Activated CD4-positive, alpha-beta T cell treated with anti-CD3 and anti-CD28 coated beads, Interleukin-2, amount 50 U/mL, for 4 hours (primary cell): ENCODE data around the gene MTA1.

Experiments
- DNase-seq, 2 experiments: peaks; one replicate each; pipeline ENCODE4 v3.0.0-alpha.2; 2020

The MTA1 gene

DNA sequence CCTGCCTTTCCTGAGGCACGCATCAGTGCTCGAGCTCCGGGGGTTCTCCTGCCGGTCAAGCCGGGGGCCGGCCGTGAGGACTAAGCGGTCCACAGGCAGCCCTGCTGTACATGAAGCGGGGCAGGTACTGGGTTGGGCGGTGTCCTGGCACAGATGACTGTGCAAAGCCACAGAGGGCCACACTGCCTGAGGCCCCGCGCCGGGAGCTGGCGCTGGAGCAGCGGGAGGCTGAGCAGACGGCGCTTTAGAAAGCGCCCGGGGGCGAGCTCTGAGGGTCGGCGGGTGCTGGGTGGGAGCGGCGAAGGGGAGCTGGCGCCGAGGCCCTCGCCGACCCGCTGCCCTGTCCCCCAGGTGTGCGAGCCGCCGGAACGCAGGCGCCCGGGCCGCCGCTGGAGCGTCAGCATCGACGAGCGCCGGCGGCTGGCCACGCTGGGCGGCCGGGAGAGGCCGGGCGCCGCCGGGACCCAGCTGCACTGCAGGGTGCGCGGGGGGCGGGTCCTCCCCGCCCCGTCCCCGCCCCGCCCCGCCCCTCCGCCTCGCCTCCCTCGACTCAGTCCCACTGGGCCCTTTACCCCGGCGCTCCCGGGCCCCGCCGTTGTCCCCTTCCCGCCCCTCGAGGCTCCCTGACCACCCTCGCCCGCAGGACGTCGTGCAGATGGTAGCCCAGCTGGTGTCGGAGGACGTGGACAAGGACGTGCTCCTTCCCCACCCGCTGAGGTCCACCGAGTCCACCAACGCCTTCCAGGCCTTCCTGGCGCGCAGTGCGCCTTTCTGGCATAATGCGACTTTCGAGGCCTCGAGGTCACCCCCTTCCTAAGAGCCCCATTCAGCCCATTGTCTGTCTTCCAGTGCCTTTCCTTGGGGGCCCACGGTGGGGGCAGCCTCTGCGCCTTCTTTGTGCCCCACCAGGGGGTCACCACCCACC lies 8.3 kb upstream of the MTA1 start:
- DNase-seq = no peak

GRCh38 chr14:105411985-105412770 lies 7.4 kb upstream of the MTA1 start:
- DNase-seq = no peak

GRCh38 chr14:105412771-105413543 lies 6.7 kb upstream of the MTA1 start:
- no peak for DNase-seq

DNA sequence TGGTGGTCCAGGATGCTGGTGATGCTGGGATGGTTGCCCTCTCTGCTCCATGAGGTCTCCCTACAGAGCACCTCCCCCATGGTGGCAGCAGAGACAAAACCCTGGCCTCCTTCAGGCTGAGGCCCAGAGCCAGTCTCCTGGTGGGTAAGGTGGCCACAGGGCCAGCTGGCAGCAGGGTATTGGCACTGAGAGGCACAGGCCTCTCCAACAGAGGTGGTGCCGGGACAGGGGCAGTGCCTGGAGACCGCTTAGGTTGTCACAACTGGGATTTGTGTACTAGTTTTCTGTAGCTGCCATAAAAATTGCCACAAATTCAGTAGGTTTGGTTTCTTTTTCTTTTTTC lies 6.1 kb upstream of the MTA1 start:
- DNase-seq = no peak

DNA sequence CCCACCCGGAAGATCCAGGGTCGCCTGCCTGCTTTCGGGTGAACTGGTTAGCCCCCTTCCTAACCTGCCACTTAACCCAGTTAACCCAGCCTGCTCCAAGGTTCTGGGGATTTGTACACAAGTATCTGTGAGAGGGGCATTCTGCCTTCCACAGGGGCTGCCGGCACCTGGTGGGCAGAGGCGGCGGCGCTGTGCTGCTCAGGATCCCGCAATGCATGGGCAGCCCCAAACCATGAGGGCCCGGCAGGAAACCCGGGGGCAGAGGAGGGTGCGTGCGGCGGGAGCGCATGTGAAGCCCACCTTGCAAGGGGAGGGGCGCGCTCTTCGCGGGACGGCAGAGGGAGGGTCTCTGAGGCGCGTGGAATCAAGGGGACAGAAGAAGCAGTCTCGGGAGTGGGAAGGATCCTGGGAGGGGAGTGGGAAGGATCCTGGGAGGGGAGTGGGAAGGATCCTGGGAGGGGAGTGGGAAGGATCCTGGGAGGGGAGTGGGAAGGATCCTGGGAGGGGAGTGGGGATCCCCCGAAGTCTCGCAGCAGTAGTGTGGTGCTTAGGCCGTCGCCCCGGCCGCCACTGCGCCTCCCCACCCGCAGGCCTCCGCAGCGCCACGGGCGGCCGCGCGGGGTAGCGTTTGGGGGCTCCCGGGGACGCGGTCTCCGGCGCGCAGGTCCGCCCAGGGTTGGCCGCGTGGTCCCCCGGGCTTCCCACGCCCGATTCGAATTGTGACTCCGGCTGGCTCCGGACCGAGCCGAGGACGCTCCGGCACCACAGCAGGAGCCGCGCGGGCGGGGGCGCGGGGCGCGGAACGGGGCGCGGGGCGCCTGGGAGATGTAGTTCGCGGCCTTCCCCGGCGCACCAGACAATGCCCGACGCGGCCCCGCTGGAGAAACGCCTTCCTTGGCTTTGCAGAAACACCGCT lies 4.9 kb upstream of the MTA1 start:
- DNase-seq = peak; percentile 49 to 50

DNA sequence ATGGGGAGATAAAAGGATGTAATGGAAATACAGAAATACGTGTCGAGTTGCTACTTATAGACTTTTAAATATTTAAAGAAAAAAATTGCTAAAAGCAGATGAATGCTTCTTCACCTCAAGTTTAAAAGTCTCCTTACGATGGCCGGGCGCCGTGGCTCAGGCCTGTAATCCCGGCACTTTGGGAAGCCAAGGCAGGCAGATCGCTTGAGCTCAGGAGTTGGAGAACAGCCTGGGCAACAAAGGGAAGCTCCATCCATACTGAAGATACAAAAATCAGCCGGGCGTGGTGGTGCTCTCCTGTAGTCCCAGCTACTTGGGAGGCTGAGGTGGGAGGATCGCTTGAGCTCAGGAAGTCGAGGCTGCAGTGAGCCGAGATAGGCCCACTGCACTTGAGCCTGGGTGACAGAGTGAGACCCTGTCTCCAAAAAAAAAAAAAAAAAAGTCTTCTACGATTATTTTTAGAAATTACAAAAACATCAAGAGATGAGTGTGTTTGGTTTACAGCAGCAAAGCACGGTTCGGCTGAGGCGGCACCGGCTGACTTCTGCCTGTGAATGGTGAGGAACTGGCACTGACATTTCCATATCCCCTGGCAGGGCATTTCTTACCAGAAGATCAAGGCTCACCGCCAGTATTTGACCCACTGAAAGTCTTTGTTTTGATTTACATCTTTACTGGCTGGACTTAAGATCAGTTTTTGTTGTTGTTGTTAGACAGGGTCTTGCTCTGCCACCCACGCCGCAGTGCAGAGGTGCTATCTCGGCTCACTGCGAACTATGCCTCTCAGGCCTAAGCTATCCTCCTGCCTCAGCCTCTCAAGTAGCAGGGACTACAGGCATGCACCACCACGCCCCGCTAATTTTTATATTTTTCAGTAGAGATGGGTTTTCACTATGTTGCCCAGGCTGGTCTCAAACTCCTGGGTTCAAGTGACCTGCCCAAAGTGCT lies 3.9 kb upstream of the MTA1 start:
- DNase-seq = no peak

DNA sequence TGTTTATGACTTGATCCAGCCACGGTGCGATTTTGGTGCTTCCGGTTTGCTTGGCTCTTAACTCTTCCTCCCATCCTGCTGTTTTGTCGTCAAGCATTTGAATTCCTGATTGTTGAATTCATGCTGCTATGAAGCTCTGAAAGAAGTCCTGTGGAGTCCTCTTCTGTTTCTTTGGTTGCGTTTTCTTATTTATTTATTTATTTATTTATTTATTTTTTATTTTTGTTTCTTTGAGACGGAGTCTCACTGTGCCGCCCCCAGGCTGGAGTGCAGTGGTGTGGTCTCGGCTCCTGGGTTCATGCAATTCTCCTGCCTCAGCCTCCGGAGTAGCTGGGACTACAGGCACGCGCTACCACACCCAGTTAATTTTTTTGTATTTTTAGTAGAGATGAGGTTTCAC lies 3.0 kb upstream of the MTA1 start:
- DNase-seq = no peak

DNA sequence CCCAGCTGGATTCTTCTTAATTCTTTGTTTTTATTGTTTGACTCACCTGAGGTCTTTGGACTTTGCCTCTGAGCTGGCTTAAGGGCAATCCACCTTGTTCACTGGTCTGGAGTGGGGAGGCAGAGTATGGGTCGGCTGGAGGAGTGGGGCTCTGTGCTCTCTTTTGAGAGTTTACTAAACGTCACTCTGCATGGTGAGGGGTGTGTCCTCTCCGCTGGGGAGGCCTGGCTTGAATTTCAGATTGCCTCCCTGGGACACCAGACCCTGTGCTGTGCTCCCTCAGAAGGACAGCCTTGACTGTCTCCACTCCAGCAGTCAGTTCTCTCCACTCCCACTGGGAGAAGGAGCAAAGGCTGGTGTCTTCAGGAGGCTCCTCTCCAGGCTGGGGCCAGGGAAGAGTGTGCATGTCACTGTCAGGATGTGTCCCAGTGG lies 1.9 kb upstream of the MTA1 start:
- no peak for DNase-seq

DNA sequence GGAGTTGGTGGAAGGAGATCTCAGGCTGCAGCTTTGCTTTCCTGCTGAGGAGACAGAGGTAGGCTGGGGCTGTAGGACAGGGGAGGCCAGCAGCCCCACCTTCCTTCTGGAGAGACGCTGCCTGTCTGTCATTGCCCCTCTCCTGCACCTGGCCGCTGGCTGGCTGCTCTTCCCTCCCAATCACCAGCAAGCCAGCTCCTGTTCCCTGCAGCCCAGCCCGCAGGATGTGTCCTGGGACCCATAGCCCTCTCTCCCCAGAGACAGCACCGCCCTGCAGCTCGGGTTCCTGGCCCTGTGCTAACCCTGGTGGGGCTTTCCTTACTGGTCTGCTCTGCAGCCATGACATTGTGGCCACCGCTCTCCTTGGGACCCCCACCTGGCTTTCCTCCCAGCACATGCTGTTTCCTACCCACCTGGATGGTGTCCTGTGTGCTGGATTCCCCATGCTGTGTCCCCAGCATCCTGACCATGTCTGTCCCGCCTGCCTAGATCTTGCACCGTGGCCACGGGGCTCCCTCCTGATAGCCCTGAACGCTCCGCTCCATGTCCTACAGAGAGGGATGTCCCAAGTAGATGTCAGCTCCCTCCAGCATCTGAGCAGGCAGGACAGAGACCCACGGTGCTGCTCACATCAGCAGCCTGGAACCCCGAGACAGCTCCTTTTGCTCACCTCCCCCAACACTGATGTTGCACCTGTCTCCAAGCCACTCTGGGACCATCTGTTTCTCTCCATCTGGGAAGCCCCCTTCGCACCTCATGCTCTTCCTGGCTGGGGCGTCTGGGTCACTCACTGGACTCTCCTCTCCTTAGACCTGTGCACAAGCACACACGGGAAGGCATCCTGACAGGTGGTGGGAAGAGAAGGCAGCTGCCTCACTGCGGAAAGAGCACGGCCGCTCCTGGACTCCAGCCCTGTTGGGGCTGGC lies 1.1 kb upstream of the MTA1 start:
- DNase-seq = no peak

DNA sequence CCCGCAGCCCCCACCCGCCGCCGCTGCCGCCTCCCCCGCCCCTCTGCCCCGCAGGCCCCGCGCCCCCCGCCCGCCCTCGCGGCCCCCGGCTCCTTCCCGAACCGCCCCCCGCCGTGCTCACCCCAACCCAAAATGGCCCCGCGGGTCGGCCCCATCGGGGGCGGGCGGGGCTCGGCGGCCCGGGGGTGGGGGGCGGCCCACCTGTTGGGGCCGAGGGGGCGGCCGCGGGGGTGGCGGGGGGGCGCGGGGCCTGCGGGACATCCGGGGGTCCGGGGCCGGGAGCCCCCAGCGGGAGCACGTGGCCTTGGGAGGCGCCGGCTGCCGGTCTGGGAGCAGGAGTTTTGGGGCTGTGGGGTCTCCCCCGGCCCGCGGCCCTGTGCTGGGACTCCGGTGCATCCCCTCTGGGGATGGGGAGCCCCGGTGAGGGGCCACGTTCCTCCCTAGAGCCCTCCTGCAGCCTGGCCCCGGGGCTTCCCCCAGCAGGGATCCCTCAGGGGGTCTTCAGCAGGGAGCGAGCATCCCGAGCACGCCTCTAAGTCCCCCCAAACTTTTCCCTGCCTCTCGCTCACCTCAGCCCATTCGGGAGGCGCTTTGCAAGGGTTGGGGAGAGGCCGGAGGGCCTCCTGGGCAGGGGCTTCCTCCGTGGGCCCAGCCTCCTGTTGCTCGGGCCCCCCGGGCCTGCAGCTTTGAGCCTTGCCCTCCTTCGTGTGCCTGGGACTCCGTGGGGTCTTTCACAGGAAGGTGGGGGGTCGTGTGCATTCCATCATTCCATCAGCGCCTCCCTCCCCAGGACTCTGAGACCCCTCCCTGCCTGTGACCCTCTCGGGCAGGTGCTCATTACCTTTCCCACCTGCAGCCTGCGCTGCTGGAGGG lies 710 bp downstream of the MTA1 start:
- DNase-seq = no peak

- no peak for DNase-seq
Observed at GRCh38 chr14:105420974-105421674, 1.5 kb downstream of the MTA1 start.

GRCh38 chr14:105421723-105422615 lies 2.3 kb downstream of the MTA1 start:
- no peak for DNase-seq

DNA sequence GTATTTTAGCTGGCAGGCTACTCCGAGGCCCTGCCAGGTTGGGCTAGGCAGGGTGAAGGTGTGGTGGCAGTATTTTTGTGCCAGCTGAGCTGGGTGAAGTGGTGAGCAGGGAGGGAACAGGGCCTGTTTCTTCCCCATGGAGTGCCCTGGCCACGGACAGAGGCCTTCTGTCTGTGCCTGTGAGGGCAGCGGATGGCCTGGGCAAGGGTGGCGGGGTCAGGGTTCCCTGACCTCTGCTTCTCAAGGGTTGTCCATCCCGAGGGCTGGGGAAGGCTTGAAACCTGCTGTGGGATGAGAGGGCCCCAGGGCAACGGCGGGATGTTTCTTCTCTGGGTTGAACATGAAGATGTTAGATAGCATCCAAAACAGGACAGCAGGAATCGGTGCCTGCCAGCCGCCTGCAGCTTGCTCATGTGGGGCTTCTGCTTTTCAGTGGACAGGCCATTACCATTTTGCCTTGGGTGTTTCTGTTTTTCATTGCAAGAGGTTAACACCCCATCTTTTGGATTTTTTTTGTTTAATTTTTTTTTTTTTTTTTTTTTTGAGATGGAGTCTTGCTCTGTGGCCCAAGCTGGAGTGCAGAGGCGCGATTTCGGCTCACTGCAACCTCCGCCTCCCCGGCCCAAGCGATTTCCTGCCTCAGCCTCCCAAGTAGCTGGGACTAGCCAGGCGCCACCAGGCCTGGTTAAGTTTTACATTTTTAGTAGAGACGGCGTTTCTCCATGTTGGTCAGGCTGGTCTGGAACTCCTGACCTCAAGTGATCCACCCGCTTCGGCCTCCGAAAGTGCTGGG lies 3.3 kb downstream of the MTA1 start:
- no peak for DNase-seq

DNA sequence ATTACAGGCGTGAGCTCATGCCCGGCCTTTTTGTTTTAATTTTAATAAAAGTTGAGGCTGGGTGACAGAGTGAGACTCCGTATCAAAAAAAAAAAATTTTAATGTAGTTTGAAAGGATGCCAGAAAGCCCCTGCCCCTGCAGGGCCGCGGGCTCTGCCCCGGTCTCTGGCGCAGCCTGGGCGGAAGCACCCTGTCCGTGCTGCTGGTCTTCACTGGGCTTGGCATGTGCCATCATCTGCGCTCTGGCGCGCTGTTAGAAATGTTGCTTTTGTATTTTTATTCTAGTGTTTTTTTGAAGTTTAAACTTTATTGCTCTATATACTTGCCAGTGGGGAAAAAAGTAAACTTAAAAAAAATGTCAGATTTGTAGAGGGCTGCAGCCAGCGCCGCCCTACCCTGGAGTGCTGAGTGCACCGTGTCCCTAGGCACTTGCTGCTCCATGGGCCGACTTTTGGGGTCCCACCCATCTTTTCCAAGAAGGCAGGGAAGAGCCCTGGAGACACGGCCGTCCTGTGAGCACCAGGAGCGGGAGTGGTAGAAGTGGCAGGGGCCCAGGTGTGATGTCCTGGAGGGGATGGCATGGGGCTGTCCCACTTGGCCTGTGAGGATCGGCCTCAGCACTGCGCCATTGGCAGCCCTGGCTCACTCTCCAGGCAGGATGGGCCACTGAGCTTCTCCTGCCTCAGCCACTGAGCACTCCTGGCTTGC lies 4.0 kb downstream of the MTA1 start:
- no peak for DNase-seq

DNA sequence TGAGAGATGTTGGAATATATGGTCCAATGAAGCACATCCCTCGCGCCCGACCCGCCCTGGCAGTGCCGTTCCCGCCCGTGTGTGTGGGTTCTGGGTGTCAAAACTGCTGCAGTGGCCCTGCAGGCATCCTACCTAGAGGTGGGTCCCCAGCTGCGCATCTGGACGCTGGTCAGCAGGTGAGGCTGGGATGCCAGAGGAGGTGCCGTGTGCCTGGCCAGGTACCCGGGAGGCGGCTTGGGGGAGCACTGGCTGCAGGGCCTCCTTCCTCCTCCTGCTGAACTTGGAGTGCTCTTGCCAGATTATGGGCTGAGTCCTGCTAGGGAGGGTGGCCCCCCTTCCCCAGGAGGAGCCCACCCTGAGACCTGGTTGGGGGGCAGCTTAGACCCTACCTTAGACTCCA lies 5.2 kb downstream of the MTA1 start:
- no peak for DNase-seq

GRCh38 chr14:105425823-105426247 lies 6.2 kb downstream of the MTA1 start:
- no peak for DNase-seq
